ENCODE results near the gene IRF8.

Gene IRF8

DNA sequence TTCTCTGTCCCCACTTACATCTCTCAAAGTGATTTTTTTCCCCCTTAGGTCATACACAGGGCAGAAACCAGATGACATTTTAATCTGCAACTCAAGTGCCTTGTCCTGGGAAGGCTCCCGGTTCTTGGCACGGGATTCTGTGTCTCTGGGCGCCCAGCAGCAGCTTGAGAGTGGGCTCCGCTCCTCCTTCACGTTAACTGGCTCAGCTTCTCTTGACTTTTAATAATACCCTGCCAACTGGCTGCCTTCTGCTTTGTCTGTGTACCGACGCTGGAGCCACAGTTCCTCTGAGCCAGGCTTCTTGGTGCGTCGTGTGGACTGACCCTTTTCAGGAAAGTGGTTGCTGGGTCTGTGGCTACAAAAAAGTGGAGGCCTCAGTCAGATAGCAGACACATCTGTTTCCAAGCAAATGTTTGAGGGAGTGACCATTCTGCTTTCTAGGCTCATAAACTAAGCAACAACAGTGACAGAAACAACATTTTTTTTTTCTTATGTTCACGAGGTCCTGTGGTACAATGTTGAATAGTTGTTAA, 64.9 kb downstream of the IRF8 start:
- no peak for DNase-seq

DNA sequence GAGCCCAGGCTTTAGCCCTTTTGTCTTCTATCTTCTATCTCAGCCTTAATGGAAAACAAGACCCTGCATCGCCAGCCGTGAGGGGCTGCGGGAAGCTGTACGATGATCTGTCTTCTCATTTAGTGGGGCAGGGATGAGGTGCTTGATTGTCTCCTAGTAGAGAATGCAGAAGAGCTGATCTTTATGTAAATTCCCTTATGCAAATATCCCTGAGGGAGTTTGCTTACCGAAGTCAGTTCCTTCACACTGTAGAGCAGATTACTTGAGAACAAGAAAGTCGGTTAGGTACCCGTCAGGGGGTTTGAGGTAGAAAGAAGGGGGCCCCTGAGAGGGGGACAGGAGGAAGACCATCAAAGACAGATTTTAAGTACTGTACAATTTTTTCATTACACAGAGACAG, 66.2 kb downstream of the IRF8 start:
- no peak for DNase-seq

DNA sequence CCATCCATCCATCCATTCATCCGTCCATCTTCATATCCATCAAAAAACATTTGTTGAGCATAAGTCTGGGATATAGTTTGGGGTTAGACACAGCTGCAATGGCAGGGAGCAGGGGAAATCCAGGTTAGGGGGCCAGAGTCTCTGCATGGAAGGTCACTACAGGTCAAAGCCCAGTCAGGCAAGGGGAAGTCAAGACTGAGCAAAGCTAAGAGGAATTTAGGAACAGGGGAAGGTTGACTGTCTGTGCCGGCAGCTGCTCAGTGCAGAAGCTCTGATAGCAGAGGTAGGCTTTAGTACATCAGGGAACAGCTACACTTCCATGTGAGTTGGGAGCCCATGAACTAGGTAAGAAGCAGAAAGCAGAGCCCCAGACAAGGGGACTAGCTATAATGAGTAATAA, 68.1 kb downstream of the IRF8 start:
- no peak for DNase-seq

DNA sequence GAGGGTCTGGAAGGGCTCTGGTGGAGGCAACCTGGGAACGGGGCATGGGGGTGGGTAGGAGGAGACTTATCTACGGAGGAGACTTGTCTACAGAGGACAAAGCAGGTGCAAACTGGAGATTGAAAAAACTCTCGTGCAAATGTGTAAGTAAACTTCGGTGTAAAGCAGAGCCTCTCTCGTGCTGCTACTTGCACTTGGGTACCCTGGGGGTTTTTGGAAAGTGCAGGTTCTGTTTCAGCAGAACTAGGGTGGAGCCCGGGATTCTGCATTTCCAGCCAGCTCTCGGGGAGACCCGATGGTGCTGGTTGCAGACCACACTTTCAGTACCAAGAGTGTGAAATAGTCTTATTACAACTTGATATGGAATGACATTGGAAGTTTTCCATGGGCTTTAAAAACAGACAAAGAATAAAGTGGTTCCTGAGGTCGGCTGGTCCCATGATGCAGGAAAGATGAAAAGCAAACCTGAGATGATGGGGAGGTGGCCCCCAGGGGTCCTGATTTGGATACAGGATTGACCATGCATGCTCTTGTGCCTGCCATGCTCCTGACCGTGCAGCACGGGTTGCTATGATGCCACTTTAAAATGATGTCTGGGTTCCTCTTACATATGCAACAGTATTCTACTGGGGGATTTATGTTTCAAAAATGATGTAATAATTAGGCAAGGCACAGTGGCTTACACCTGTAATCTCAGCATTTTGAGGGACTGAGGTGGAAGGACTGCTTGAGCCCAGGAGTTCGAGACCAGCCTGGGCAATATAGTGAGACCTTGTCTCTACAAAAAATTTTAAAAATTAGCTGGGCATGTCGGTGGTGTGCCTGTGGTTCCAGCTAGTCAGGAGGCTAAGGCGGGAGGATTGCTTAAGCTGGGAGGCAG, 69.3 kb downstream of the IRF8 start:
- DNase-seq, result no peak

DNA sequence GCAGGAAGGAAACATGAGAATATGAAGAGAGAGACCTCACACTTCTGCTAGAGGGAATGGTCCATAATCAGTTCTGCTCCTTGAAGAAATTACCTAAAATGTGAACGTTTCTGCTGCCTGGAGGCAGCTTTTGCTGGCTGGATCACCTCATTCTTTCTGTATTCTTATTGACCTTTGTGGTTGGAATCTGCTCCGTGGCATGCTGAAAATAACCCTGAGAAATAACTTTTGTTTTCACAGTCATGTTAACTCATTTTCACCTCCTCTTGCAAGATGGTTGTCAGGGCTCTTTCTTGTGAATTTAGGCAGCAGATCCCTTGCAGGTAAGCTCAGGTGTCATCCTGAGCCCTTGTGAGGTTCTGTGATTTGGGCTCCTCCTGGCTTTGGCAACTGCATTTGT, 70.2 kb downstream of the IRF8 start:
- DNase-seq, result no peak

DNA sequence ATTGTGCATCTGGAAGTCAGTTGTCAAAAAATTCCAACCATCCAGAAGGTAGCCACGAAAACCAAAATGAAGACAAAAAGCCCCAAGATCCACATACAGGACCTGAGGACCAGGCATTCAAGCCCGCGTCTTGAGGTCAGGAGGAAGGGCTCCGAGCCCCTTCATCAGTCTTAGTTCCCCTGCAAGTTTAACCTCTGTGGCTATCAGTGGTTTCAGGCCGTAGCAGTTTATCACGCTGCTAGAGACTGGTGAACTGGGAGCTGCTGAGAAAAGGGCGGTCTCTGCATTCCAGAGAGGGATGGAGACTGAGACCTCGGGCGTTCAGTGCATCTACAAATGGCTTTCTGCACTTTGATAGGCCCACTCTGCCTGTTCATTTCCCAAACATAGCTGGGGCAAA, 70.6 kb downstream of the IRF8 start:
- DNase-seq, result no peak

DNA sequence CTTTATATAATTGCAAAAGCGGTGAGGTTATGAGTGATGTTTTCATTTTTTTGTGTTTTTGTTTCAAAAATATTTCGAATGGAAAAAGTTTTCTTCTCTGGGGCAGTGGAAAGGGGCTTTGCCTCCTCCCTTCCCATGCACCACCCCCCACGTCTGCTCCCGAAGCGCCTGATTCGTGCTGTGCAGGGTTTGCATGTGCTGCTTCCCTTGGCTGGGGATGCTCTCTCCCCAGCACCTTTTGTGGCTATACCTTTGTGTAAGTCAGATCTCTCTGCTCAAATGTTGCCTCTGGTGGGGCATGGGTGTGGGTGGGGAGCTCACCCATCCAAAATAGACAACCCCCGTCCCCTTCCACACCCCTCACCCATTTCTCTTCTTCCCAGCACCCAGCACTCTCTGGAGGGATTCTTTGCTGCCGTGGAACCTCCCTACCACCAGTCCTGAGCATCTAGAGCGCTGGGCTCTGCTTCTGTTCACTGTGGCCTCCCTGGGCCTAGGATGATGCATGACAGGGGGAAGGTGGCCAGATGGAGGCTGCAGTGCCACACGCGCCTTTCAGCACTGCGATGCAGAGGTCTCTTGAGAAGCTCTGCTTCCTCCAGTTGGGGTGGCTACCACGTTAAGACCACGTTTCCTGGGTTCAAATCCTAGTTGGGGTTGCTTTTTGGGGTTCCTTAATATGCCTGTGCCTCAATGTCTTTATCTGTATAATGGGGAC, 71.2 kb downstream of the IRF8 start:
- no peak for DNase-seq

DNA sequence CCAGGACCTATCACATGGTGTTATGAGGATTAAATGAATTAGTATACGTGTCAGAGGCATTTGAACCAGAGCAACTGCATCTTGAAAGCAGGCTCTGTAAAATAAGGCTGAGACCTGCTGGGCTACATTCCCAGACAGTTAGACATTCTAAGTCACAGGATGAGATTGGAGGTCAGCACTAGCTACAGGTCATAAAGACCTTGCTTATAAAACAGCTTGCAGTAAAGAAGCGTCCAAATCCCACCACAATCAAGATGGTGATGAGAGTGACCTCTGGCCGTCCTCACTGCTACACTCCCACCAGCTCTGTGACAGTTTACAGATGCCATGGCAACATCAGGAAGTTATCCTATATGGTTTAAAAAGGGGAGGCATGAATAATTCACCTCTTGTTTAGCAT, 71.8 kb downstream of the IRF8 start:
- no peak for DNase-seq

Measured in activated CD4-positive, CD25-positive, alpha-beta regulatory T cell (primary cell).